Hematopoietic multipotent progenitor cell (in vitro differentiated cells): ENCODE measurements around the gene CYP2E1. TPM values are rescaled to one million over a fixed set of nuclear protein-coding genes. Genes with fewer than 3 reads are reported as not detected.
"Not testable (repeated sequence)": the region's sequence is repeated elsewhere in the genome, so short reads cannot be mapped to it uniquely, and the experiment has no call there.

Experiments used
- DNase-seq, 3 donors: peaks; one replicate each; pipeline ENCODE4 v3.0.0-alpha.2; 2011 to 2015; ENCODE audit warnings: low read depth in 2 of 3, low spot score in 2 of 3
- total RNA-seq: library from RNA; depleted of rRNA; stranded (reverse); fragments of >200 nt; gene quantifications from one replicate; pipeline ENCODE4 v1.2.3, GENCODE V29; 2012

CYP2E1 gene
- 0.81 TPM for total RNA-seq

DNA sequence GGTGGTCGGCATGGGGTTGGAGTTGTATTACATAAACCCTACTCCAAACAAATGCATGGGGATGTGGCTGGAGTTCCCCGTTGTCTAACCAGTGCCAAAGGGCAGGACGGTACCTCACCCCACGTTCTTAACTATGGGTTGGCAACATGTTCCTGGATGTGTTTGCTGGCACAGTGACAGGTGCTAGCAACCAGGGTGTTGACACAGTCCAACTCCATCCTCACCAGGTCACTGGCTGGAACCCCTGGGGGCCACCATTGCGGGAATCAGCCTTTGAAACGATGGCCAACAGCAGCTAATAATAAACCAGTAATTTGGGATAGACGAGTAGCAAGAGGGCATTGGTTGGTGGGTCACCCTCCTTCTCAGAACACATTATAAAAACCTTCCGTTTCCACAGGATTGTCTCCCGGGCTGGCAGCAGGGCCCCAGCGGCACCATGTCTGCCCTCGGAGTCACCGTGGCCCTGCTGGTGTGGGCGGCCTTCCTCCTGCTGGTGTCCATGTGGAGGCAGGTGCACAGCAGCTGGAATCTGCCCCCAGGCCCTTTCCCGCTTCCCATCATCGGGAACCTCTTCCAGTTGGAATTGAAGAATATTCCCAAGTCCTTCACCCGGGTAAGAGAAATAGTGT, at the start of gene CYP2E1:
Gene CYP2E1, plus strand, starts transcription at position 407 of the 632 bp plus-strand sequence. Its CDS starts 33 bp downstream, at position 440.
- DNase-seq, result no peak

DNA sequence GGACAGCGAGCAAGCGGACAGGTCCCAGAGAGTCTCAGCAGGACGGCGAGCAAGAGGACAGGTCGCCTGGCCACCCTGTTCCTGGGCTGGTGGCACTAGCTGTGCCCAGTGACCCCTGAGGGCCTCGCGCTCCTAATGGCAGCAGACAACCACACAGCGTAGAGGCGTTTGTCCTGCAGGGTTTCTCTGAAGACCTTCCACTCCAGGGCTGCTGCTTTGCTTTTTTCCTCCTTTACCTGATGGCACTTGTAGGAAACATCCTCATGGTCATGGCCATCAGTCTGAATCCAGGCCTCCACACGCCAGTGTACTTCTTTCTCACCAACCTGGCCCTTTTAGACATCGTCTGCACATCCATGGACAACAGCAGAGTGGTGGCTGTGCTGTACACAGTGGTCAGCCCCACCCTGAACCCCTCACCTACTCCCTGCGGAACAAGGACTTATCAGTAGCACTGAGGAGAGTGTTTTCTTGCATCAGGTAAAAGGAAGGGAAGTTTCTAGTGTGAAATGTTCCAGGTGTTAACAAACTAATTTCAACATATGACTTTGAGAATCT, 46.0 kb upstream of the CYP2E1 start:
- no peak for DNase-seq

DNA sequence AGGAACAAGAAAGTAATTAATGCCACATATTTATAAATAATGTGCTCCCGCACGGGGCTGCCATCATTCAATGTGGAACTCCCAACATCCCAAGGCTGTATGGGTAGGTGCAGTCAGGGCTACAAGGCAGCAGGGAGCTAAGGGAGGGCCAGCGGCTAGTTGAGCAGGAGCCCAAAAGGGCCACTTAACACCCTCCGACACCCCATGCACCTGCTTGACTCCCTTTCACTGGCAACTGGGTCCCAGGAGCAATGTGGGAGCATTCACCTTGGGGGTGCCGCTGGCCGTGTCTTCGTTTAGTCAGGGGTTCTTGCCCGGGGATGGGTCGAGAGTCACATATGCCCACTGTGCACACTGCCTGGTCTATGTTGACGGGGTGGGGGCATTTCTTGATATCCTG, 45.5 kb upstream of the CYP2E1 start:
- no peak for DNase-seq

DNA sequence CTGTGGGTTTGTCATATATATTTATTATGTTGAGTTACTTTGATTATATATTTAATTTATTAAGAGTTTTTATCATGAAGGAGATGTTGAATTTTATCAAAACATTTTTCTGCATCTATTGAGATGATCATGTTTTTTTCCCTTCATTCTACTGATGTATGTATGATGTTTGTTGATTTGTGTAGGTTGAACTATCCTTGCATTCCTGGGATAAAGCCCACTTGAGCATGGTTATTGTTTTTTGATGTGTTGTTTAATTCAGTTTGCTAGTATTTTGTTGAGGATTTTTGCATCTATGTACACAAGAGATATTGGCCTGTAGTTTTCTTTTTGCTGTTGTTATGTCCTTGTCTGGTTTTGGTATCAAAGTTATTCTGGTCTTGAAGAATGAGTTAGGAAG, 42.3 kb upstream of the CYP2E1 start:
- DNase-seq, result peak in 1 of 3 donors; percentile 4

DNA sequence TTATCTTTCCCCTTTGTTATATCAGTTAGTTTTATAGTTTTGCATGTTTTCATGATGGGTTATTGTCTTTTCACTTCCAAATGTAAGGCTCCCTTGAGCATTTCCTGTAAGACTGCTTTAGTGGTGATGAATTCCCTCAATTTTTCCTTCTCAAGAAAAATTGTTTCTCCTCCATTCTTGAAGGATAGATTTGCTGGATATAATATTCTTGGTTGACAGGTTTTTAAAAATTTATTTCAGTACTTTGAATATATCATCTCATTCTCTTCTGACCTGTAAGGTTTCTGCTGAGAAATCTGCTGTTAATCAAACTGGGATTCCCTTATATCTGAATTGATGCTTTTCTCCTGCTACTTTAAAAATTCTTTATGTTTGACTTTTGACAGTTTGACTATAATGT, 40.1 kb upstream of the CYP2E1 start:
- peak in 1 of 3 donors; percentile 5 for DNase-seq

DNA sequence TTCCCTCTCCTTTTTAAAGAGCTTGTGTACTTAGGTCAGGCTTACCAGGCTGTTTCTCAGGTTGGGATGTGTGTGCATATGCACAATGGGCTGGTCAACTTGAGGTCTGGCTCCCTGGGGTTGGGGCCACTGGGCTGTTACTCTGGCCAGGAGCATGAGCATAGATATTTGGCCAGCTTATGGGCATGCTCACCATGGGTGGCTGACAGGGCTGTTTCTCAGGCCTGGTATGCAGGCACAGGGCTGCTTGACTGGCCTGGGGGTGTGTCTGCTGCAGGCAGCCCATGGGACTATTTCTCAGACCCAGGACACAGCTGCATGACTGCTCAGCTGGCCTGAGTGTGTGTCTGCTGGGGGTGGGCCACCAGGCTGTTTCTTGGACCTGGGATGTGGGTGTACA, 38.8 kb upstream of the CYP2E1 start:
- DNase-seq, result no peak

DNA sequence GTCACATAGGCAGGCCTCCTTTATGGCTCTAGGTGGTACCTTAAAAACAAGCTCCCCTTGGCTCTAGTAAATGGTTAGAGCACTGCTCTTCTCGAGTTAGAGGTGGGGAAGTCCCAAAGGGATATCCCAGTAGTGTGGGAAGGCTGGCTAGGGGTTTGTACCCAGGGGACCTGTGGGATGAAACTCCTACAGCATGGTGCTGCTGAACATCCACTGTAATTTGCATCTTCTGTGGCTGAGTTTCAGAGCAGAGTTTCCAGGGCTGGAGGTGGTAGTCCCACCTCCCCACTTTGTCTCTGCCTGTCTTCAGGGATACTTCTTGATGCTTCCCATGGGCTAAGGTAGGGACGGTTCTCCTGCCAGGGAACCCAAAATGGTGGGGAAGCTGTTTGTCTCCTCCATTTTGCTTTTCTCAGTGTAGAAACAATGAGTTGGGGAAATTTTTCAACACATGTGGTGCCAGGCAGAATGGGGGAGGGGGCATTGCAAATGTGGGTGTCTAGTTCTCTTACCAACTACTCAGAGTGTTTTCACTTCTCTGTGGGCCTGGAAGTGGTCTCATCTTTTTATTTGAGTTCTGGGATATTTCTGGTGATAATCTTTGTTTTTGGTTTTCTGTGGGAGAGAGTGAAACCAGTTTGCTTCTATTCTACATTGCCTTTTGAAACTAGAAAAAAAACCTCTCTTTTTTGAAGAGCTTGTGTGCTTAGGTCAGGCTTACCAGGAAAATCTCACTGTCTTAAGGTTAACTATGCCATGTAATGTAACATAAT, 37.2 kb upstream of the CYP2E1 start:
- DNase-seq, result no peak

DNA sequence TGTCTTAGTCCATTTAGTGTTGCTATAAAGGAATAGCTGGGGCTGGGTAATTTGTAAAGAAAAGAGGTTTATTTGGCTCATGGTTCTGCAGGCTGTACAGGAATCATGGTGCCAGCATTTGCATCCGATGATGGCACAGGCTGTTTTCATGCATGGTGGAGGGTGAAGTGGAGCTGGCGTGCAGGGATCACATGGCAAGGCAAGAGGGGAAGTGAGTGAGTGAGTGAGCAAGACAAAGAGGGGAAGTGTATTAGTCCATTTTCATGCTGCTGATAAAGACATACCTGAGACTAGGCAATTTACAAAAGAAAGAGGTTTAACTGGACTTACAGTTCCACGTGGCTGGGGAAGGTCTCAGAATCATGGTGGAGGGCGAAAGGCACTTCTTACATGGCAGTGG, 33.6 kb upstream of the CYP2E1 start:
- not testable (repeated sequence) for DNase-seq

DNA sequence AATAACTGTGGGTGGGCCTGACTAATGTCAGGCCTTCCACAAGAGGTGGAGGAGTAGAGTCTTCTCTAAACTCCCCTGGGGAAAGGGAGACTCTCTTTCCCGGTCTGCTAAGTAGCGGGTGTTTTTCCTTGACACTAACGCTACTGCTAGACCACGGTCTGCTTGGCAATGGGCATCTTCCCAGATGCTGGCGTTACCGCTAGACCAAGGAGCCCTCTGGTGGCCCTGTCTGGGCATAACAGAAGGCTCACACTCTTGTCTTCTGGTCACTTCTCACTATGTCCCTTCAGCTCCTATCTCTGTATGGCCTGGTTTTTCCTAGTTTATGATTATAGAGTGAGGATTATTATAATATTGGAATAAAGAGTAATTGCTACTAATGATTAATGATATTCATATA, 29.8 kb upstream of the CYP2E1 start:
- not testable (repeated sequence) for DNase-seq

DNA sequence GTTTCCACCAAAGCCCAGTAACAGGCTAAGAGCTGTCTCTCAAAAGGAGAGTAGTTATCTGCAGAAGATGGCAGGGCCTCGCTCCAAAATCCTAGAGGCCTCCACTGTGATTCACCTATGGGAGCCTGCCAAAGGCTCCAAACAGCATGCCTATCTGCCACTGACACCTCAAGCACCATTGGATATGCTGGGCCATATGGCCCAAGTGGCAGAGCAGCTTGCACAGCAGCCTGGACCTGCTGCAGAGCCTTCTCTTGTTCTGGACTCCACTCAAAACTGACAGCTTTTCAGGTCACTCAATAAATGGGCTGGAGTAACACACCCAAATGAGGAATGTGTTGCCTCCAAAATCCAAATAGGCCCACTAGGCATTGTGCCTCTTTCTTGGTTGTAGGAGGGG, 28.0 kb upstream of the CYP2E1 start:
- not testable (repeated sequence) for DNase-seq

DNA sequence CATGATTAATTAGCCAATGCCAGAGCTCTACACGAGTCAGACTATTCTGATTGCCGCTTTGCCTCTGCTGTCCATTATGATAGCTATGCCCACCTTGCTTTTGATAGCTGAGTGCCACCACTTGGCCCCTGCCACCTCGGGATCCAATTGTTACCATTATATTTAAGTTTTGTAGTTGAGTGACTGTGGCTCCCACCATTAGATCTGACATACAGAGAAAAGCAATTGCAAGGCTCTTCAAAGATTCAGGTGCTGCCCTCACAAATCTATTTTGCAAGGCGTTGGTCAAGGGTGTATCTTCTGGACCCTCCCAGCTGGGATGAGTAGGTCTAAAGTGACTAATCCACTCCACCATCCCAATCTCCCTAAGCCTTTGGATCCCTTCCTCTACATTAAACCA, 26.3 kb upstream of the CYP2E1 start:
- not testable (repeated sequence) for DNase-seq

DNA sequence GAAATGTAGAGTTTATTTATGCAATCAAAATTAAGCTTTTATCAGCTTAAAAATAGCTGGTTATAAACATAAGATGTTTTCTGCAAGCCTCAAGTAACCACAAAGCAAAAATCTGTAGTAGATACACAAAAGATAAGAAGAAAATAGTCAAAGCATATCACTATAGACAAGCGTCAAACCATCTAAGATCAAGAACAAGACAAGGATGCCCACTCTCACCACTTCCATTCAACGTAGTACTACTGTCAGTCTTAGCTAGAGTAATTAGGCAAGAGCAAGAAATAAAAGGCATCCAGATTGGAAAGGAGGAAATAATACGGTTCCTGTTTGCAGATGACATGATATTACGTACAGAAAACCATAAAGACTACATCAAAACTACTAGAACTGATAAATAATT, 17.5 kb upstream of the CYP2E1 start:
- no peak for DNase-seq

DNA sequence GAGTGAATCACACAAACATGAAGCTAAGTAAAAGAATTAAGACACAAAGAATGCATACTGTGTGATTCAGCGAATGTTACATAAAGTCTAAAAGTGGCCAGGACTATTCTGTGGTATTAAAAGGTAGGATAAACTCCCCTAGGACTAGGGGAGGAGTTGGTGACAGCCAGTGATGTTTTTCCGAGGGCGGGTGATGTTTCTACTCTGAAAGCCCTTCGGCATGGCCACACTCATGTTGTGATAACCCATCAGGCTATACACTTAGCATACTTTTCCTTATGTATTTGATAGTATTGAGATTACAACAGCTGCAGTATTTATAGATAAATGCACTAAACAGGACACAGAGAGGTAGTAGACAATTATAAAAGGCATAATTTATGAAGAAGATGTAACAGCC, 15.8 kb upstream of the CYP2E1 start:
- no peak for DNase-seq

DNA sequence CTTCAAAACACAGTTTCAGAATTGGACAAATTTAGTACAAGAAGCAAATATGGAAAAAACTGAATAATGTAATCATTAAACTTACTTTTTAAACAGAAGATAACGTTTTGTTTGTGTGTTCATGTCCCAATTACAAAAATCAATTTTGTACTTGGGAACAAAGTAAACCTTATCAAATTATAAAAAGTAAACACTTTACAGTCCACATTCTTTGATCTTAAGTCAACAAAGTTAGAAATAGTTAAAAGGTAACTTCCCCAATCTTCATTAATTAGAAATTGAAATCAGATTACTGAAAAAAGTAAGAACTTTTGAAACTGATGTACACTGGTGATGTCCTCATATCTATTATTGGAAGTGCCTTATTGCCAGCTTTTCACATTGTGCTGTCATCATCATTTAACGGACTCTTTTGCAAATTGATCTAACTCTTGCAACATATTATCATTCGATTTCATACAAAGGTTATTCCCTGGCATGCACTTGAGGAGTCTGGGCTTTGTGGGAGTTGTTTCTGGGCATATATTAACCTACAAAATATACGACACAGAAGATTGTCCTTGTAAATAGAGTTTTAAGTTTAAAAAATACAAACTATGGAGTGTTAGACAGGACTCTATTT, 15.1 kb upstream of the CYP2E1 start:
- DNase-seq, result no peak

DNA sequence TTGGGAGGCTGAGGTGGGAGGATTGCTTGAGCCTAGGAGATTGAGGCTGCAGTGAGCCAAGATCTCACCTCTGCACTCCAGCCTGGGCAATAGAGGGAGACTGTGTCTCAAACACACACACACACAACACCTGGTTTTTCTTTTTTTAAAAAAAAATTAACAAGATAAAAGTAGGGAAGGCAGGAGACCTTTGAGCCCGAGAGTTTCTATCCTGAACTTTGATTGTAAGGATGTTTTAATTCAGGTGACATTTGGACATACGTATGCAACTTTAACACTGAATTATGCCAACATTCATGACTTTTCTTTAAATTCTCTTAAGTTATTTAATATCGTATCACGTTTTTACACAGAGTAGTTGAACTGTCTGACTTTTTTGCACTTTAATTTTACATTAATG, 11.7 kb upstream of the CYP2E1 start:
- no peak for DNase-seq

DNA sequence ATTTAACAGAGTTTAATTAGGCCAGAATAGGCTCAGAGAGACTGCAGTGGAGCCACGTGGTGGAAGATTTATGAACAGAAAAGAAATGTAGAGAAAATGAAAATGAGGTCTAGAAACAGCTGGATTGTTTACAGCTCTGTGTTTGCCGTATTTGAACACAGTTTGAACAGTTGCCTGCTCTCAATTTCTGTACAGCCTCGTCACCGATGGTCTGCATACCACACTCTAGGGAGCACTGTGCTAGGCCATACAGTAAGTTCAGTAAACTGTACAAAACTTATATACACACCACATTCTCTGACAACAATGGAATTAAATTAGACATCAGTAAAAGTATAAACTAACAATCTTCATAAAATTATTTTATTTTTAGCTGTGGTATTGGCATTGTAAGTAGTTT, 11.1 kb upstream of the CYP2E1 start:
- DNase-seq, result no peak

DNA sequence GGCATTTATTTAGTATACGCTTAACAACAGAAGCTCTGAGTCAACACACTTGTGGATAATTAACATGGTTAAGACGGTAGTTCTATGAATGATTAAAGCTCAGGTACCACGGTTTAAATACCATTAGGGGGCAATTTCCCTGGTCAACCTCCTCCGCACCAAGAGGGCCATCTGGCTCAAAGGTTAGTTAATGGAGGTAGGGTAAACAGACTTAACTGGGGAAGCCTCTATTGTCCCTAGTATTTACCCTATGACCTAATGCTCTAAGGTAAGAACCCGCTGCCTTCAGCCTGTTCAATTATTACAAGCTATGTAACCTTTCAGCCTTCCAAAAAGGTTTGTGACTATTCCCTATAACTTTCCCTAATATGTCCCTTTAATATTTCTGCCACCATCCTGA, 8.6 kb upstream of the CYP2E1 start:
- DNase-seq, result not testable (repeated sequence)

DNA sequence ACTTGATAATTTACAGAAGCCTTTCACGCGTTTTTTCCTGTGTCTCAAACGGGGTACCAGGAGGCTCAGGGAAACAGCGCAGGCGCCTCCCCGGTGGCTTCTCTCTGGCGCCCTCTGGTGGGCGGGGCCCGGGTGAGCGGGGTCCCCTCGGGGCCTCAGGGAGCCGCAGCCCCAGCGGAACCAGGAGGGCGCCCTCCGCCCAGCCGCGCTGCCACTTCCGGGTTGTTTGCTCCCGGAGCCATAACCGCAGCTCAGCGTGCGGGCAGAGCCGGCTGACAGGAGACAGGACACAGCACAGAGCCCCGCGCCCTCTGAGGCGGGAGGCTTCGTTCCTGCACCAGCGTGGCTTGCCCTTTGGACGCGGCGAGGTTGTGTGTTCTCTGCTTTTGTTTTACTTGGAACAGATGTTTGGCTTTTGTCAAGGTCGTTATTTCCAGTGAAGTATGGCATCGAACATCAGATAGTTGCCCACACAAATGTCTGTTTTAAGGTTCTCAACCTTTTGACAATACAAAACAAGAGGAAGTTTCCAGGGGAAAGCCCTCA, 6.9 kb upstream of the CYP2E1 start:
- peak; percentile 65 to 86 (median 84) for DNase-seq

DNA sequence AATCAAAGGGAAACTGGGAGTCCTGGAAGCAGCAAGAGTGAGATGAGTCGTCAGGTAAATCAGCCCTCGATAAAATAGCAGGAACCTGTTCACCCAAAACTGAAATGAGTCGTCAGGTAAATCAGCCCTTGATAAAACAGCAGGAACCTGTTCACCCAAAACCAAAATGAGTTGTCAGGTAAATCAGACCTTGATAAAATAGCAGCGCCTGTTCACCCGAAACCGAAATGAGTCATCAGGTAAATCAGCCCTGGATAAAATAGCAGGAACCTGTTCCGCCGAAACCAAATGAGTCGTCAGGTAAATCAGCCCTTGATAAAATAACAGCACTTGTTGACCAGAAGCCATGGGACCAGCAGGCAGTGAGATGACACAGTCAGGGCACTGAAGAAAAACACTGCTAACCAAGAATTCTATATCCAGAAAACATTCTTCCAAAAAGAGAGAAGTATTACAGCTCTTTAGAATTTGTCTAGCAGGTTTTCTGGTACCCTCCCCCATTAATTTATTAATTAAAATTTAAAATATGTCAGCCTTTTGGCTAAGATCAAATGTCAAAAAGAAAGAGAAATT, 3.4 kb upstream of the CYP2E1 start:
- no peak for DNase-seq

DNA sequence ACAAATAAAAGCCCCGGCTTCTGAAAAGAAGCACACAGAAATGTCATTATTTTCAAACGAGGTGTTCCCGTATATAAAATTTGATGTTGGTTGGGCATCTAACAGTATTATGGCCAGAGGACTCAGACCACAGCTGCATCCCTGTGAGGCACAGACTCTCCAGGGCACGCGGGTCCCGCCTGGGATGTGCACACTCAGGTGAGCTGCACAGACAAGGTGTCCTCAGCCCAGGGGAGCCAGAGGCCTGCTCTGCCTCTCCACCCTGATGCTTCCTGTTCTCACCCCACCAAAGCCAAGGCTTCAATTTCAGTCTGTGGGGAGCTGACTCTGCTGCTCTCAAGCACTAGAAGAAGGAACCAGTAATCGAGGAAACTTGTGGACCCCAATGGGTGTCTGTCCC, 1.7 kb upstream of the CYP2E1 start:
- no peak for DNase-seq

DNA sequence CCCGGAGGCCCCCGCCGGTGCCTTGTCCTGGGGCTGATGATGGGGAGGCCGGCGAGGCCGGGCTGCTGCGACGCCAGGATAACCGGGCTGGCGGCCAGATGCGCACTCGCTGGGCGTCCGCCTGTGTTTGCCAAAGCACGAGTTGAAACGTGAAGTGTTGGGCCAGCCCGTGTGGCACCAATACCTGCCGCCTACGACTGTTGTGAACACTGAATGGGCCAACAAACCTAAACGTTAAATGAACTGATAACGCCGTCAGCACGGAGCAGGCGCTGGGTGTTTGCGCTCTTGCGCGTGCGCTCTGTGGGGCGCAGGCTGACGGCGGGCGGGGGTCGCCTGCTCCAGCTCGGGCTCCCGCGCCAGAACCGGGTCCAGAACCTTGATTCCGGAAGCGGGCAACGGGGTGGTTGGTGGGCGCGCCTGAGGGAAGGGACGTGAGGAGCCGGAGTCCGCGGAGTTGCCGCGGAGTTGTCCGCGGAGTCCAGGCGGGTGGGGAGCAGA, 658 bp downstream of the CYP2E1 start:
- DNase-seq, result no peak
